Tibial artery (tissue), 4 donors: ENCODE results near the gene SEC31B.

Experiments used
- DNase-seq, 2 donors: peaks; one replicate each; pipeline ENCODE4 v3.0.0-alpha.2; 2019
- H3K27ac ChIP-seq, 2 donors: fragments of 200-600 bp; sonication (generic) in 1 of 2; 1 replicate in 1 of 2; 2 replicates in 1 of 2; pipeline ENCODE4 v1.5.1; 2018 to 2019; ENCODE audit warnings: mild to moderate bottlenecking in 1 of 2
- H3K27me3 ChIP-seq, 2 donors: fragments of 200-600 bp; sonication (generic) in 1 of 2; one replicate each; pipeline versions ENCODE4 v1.5.1 to v1.6.0; 2016 to 2019
- H3K36me3 ChIP-seq, 3 donors: fragments of 200-600 bp; sonication (generic) in 2 of 3; one replicate each; pipeline ENCODE4 v1.5.1; 2016 to 2019; ENCODE audit warnings: mild to moderate bottlenecking in 2 of 3
- H3K4me1 ChIP-seq, 4 donors: fragments of 200-600 bp; sonication (generic) in 2 of 4; 1 replicate in 3 of 4; 2 replicates in 1 of 4; pipeline ENCODE4 v1.5.1; 2016 to 2019
- H3K4me3 ChIP-seq, 2 donors: fragments of 200-600 bp; sonication (generic) in 1 of 2; 1 replicate in 1 of 2; 2 replicates in 1 of 2; pipeline ENCODE4 v1.5.1; 2018 to 2019; ENCODE audit warnings: mild to moderate bottlenecking in 2 of 2
- H3K9me3 ChIP-seq, 3 donors: fragments of 200-600 bp; sonication (generic) in 1 of 3; one replicate each; pipeline ENCODE4 v1.5.1; 2016 to 2019
- intact Hi-C: fragments of 100-400 bp; cut with DNase I; formaldehyde crosslinking; loops from one replicate; pipeline ENCODE4 v1.15.0; 2023; ENCODE audit warnings: low total_unique reads
- TF ChIP-seq, protein P1 (sequence below), 2 experiments: fragments of 200-600 bp in 1 of 2; fragments of 450-650 bp in 1 of 2; IDR thresholded peaks; one replicate each; pipeline ENCODE4 v1.5.1; 2017 to 2019; ENCODE audit warnings: antibody characterized with exemption in 2 of 2, mild to moderate bottlenecking in 1 of 2, moderate library complexity in 1 of 2

The SEC31B gene

DNA sequence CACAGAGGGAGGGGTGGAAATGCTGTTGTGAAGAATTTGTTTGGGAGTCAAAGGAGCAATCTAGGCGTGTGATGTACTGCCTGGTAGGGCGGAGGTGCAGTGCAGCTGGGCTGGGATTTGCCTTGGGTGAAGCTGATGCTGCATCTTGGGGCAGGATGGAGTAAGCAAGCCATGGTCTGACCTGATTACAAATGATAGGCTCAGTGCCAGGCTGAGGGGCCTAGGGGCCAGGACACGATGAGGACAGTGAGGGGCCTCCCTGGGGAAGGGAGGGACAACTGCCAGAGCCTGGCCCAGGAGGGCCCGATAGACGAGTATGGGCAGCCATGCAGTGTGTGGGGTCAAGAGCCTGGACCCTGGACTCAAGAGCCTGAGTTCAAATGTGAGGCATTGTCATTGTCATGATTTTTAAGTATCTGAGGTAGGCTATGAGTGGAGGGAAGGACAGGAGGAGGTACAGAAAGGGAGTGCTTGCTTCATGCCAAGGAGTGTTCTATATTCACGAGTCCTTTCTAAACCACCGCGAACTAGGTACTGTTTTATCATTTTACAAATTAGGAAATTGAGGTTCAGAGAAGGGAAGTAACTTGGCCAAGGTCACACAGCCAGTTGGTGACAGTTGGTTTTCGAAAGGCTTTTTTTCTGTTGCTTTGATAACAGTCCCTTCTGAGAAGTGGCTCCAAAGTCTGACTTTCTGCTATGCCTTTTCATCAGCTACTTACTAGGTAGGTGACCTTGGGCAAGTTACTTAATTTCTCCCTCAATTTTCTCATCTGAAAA, 45.7 kb upstream of the SEC31B start:
- H3K9me3 ChIP-seq, result no peaks in the 10 kb centered on the region
- H3K36me3 ChIP-seq, result peaks cover 0 to 1% (median 0%) of the 10 kb centered on the region in 3 donors
- no peak overlapping the region for H3K27ac ChIP-seq
- peaks cover 0 to 88% of the 10 kb centered on the region in 2 donors for H3K27me3 ChIP-seq
- DNase-seq, result no peak
- H3K4me3 ChIP-seq, result no peak overlapping the region
- intact Hi-C loops, result no loop called here
- peaks cover 0 to 16% (median 12%) of the 10 kb centered on the region in 4 donors for H3K4me1 ChIP-seq
- TF ChIP-seq, protein P1, sequence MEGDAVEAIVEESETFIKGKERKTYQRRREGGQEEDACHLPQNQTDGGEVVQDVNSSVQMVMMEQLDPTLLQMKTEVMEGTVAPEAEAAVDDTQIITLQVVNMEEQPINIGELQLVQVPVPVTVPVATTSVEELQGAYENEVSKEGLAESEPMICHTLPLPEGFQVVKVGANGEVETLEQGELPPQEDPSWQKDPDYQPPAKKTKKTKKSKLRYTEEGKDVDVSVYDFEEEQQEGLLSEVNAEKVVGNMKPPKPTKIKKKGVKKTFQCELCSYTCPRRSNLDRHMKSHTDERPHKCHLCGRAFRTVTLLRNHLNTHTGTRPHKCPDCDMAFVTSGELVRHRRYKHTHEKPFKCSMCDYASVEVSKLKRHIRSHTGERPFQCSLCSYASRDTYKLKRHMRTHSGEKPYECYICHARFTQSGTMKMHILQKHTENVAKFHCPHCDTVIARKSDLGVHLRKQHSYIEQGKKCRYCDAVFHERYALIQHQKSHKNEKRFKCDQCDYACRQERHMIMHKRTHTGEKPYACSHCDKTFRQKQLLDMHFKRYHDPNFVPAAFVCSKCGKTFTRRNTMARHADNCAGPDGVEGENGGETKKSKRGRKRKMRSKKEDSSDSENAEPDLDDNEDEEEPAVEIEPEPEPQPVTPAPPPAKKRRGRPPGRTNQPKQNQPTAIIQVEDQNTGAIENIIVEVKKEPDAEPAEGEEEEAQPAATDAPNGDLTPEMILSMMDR (IDR thresholded peaks at IDR 0.05), result no peak

DNA sequence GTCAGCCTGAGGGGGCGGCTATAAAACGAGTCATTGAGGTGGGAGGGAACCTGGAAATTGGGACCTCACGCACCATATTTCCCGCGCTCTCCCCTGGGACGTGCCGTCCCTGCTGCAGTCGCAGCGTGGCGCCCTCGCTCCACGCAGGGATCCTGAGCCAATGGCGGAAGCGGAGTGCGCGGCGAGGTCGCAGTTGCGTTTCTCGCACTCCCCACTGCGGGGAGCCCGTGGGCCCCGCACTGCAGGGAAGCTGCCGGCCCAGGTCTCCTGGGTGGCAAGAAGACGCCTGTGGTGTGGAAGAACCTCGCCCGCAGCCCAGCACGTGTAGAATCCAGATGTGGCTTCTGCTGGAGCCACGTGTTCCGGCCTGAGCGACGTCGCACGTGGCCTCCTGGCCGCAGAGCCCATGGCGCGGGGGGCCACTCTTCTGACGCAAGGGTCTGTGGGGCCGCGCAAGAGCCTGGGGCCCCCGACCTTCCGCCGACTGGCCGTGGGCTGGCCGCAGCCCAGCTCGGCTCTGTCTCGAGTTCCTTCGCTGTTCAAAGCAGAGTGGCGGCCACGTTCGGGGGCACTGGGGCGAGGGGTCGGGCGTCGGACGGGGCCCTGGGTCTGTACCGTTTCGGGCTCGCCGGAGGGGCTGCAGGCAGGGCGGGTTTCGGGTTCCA, 42.5 kb upstream of the SEC31B start:
- Histone ChIP-seq H3K4me1 (peaks cover 0 to 16% (median 12%) of the 10 kb centered on the region in 4 donors), H3K27ac (no peak overlapping the region), H3K27me3 (peaks cover 0 to 62% of the 10 kb centered on the region in 2 donors), H3K4me3 (peak overlapping the region in 1 of 2 donors; percentile 4), H3K36me3 (peaks cover 4 to 21% (median 13%) of the 10 kb centered on the region in 3 donors), H3K9me3 (no peaks in the 10 kb centered on the region)
- TF ChIP-seq, protein P1 (IDR thresholded peaks at IDR 0.05), result peak; percentile 46 to 49
- intact Hi-C loops, result no loop called here
- no peak for DNase-seq

DNA sequence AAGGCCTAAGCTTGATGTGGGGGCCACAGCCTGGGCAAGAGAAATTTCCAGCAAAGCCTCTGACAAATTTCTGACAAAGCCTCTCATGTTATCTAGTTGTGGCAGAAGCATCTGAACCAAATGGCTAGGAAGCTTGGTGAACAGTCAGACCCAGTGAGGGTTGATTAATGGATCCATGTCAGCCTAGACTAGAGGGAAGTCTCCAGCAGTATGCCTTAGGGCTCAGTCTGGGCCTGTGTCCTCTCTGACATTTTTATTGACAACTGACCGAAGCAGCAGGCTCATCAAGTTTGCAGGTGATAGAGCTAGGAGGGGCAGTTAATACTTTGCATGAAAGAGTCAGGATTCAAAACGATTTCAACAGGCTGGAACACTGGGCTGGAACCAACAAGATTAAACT, 41.3 kb upstream of the SEC31B start:
- Histone ChIP-seq H3K36me3 (peaks cover 15 to 32% (median 24%) of the 10 kb centered on the region in 3 donors), H3K4me1 (peaks cover 0 to 16% (median 12%) of the 10 kb centered on the region in 4 donors), H3K4me3 (no peak overlapping the region), H3K9me3 (no peaks in the 10 kb centered on the region), H3K27me3 (peaks cover 0 to 50% of the 10 kb centered on the region in 2 donors), H3K27ac (no peak overlapping the region)
- DNase-seq, result no peak
- intact Hi-C loops, result no loop called here
- TF ChIP-seq, protein P1 (IDR thresholded peaks at IDR 0.05), result no peak

DNA sequence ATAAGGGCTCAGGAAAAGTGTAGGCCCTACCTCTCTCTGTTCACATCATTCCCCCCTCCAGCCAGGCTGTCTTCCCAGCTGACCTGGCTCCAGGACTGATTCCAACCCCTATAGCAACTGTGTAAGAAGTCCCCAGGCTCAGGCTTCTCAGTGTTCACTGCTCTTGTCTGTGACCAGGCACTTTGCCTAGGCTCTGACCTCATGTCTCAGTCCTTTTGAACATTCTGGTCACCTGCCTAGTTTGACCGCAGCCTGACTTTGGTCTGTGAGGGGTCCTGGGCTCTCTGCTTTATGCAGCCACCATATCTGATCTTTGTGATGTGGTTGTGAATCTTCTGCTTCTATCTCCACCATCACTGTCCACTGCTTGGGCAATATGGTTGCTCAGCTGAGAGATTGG, 40.6 kb upstream of the SEC31B start:
- TF ChIP-seq, protein P1 (IDR thresholded peaks at IDR 0.05), result no peak
- Histone ChIP-seq H3K27ac (no peak overlapping the region), H3K9me3 (no peaks in the 10 kb centered on the region), H3K4me3 (no peak overlapping the region), H3K4me1 (peaks cover 0 to 16% (median 12%) of the 10 kb centered on the region in 4 donors), H3K36me3 (peaks cover 23 to 40% (median 28%) of the 10 kb centered on the region in 3 donors), H3K27me3 (peaks cover 0 to 44% of the 10 kb centered on the region in 2 donors)
- intact Hi-C loops, result no loop called here
- no peak for DNase-seq

DNA sequence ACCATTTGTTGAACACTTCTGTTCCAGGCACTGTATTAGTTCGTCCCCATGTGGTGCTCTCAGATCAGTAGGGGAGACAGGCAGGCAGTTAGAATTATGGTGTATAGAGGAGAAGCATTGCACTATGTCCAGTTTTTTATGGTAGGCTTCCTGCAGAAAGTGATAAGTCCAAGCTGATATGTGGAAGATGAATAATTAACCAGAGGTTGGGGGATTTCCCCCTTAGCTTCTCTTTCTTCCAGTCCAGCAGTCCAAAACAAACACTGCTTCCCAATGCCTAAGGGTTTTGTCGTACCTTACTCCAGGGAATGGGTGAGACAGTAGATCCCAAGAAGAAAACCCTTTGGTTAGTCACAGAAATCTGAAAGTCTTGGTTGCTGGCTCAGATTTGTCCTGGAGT, 35.2 kb upstream of the SEC31B start:
- H3K36me3 ChIP-seq, result peaks cover 25 to 66% (median 37%) of the 10 kb centered on the region in 3 donors
- no peak for DNase-seq
- no peak overlapping the region for H3K4me3 ChIP-seq
- H3K9me3 ChIP-seq, result no peaks in the 10 kb centered on the region
- TF ChIP-seq, protein P1 (IDR thresholded peaks at IDR 0.05), result no peak
- no peaks in the 10 kb centered on the region for H3K4me1 ChIP-seq
- no peak overlapping the region for H3K27ac ChIP-seq
- H3K27me3 ChIP-seq, result no peaks in the 10 kb centered on the region
- intact Hi-C loops, result no loop called here
